HG02884 (cell line): Measurements from ENCODE around the gene ADK.
"Not testable (repeated sequence)": the region's sequence is repeated elsewhere in the genome, so short reads cannot be mapped to it uniquely, and the experiment has no call there.

ENCODE experiments used
- ATAC-seq: cut with Tn5 transposase; IDR thresholded peaks from one replicate; pipeline ENCODE4 v1.9.1; 2021; ENCODE audit warnings: mild to moderate bottlenecking, moderate library complexity; ENCODE audit not compliant: unreplicated experiment

The ADK gene

GRCh38 chr10:74140553-74140952 is 10.5 kb upstream of the ADK start:
- ATAC-seq: no peak

- no peak for ATAC-seq
Observed at GRCh38 chr10:74145133-74145532, 5.9 kb upstream of the ADK start.

GRCh38 chr10:74146980-74147379 is 4.0 kb upstream of the ADK start:
- ATAC-seq: not testable (repeated sequence)

- peak; percentile 41 for ATAC-seq
Observed at GRCh38 chr10:74150204-74150989, 624 bp upstream of the ADK start, which contains the start of gene AP3M1. AP3M1 (minus strand) TSS chr10:74150828; CDS start chr10:74138379, 12,449 bp downstream.

GRCh38 chr10:74151879-74152722 is 1.1 kb downstream of the ADK start:
- no peak for ATAC-seq

GRCh38 chr10:74153123-74153522 is 2.1 kb downstream of the ADK start:
- ATAC-seq: no peak

GRCh38 chr10:74153676-74154075 is 2.7 kb downstream of the ADK start:
- no peak for ATAC-seq

- ATAC-seq: no peak
Observed at GRCh38 chr10:74156919-74157289, 5.9 kb downstream of the ADK start.

- no peak for ATAC-seq
Observed at GRCh38 chr10:74160013-74160412, 9.0 kb downstream of the ADK start.

GRCh38 chr10:74163319-74164068 is 12.5 kb downstream of the ADK start:
- ATAC-seq: no peak

- ATAC-seq: no peak
Observed at GRCh38 chr10:74164716-74165529, 13.9 kb downstream of the ADK start.

GRCh38 chr10:74165530-74165901 is 14.5 kb downstream of the ADK start:
- no peak for ATAC-seq

GRCh38 chr10:74167443-74167842 is 16.4 kb downstream of the ADK start:
- ATAC-seq: no peak

GRCh38 chr10:74171625-74172024 is 20.6 kb downstream of the ADK start:
- ATAC-seq: no peak

GRCh38 chr10:74174521-74174920 is 23.5 kb downstream of the ADK start:
- no peak for ATAC-seq

- no peak for ATAC-seq
Observed at GRCh38 chr10:74175510-74176379, 24.7 kb downstream of the ADK start.

- peak; percentile 87 for ATAC-seq
Observed at GRCh38 chr10:74176380-74177139, 25.5 kb downstream of the ADK start.

- ATAC-seq: peak; percentile 11
Observed at GRCh38 chr10:74177140-74177677, 26.2 kb downstream of the ADK start.
